Fibroblast of lung (primary cell): Measurements from ENCODE around the gene FAM153A. TPM values are rescaled to one million over a fixed set of nuclear protein-coding genes. Genes with fewer than 3 reads are reported as not detected.
"Not testable (repeated sequence)": the region's sequence is repeated elsewhere in the genome, so short reads cannot be mapped to it uniquely, and the experiment has no call there.

Source experiments
- DNase-seq, 2 donors: peaks; one replicate each; pipeline versions ENCODE4 v3.0.0 to v3.0.0-alpha.2; 2010; ENCODE audit warnings: low read depth in 2 of 2
- H2AFZ ChIP-seq: 2 replicates; pipeline ENCODE4 v1.5.1; 2012; ENCODE audit warnings: low read length, control low read depth, inconsistent platforms
- H3K27ac ChIP-seq: 2 replicates; pipeline ENCODE4 v1.5.1; 2011; ENCODE audit warnings: low read length, control low read depth; ENCODE audit not compliant: insufficient read depth
- H3K27me3 ChIP-seq: 2 replicates; pipeline ENCODE4 v1.5.1; 2011; ENCODE audit warnings: mild to moderate bottlenecking, low read length; ENCODE audit not compliant: control insufficient read depth, insufficient read depth
- H3K36me3 ChIP-seq: 2 replicates; pipeline ENCODE4 v1.5.1; 2011; ENCODE audit warnings: low read length; ENCODE audit not compliant: control insufficient read depth, insufficient read depth
- H3K4me1 ChIP-seq: 2 replicates; pipeline ENCODE4 v1.5.1; 2011; ENCODE audit warnings: low read length; ENCODE audit not compliant: control insufficient read depth, insufficient read depth; ENCODE audit errors: extremely low read depth
- H3K4me2 ChIP-seq: 2 replicates; pipeline ENCODE4 v1.5.1; 2011; ENCODE audit warnings: low read length, control low read depth; ENCODE audit not compliant: insufficient read depth; ENCODE audit errors: extremely low read depth
- H3K4me3 ChIP-seq, 4 experiments: fragments of 200-600 bp in 1 of 4; sonication (generic) in 1 of 4; replicated peaks in 1 of 4; 2 replicates each; pipeline ENCODE4 v1.5.1; 2011 to 2016; ENCODE audit warnings: low read length in 4 of 4, low read depth in 3 of 4, mild to moderate bottlenecking in 3 of 4, control low read depth in 2 of 4, inconsistent platforms in 1 of 4, mixed read lengths in 1 of 4; ENCODE audit not compliant: insufficient read depth in 1 of 4; ENCODE audit errors: control extremely low read depth in 1 of 4
- H3K79me2 ChIP-seq: 2 replicates; pipeline ENCODE4 v1.5.1; 2012; ENCODE audit warnings: mild to moderate bottlenecking, low read length, inconsistent platforms; ENCODE audit not compliant: control insufficient read depth, insufficient read depth
- H3K9ac ChIP-seq: 2 replicates; pipeline ENCODE4 v1.5.1; 2011; ENCODE audit warnings: mild to moderate bottlenecking, low read length, control low read depth; ENCODE audit not compliant: insufficient read depth
- H3K9me3 ChIP-seq: 2 replicates; pipeline ENCODE4 v1.5.1; 2012; ENCODE audit warnings: low read depth, low read length; ENCODE audit not compliant: control insufficient read depth, insufficient read depth
- H4K20me1 ChIP-seq: 2 replicates; pipeline ENCODE4 v1.5.1; 2011; ENCODE audit warnings: low read length; ENCODE audit not compliant: control insufficient read depth, insufficient read depth; ENCODE audit errors: extremely low read depth
- polyA plus RNA-seq, 2 donors: library from polyadenylated mRNA; depleted of rRNA in 1 of 2; stranded (reverse) in 1 of 2; unstranded in 1 of 2; fragments of >200 nt; gene quantifications; 2 replicates each; pipeline ENCODE4 v1.2.1, GENCODE V29; 2011 to 2012; ENCODE audit warnings: missing spikeins in 1 of 2
- total RNA-seq: library from RNA; depleted of rRNA; stranded (reverse); fragments of >200 nt; gene quantifications from 2 replicates; pipeline ENCODE4 v1.2.1, GENCODE V29; 2014

The FAM153A gene
- total and polyA plus RNA-seq, 2 donors (not counting 1 experiment from before 2014, with no cell fraction given), result not detected

DNA sequence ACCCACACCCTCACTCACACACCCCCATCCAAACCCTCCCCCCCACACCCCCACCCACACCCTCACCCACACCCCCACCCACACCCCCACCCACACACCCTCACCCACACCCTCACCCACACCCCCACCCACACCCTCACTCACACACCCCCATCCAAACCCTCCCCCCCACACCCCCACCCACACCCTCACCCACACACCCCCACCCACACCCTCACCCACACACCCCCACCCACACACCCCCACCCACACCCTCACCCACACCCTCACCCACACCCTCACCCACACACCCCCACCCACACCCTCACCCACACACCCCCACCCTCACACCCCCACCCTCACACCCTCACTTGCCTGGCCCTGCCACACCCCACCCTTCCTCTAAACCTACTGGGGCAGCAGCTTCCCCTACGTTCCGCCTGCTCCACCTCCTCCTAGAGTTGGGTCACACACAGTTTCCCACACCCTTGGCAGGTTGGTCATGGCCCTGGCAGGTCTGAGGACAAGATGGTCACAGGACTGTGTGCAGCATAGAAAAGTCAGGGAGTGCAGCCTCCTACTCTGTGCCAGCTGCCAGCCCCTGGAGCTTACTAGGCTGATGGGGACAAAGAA lies 30.2 kb upstream of the FAM153A start:
- not testable (repeated sequence) for H2AFZ ChIP-seq, H3K4me3 ChIP-seq, H4K20me1 ChIP-seq, H3K4me1 ChIP-seq, H3K27me3 ChIP-seq, H3K36me3 ChIP-seq, H3K9ac ChIP-seq, H3K79me2 ChIP-seq, H3K4me2 ChIP-seq, H3K27ac ChIP-seq, DNase-seq, H3K9me3 ChIP-seq

DNA sequence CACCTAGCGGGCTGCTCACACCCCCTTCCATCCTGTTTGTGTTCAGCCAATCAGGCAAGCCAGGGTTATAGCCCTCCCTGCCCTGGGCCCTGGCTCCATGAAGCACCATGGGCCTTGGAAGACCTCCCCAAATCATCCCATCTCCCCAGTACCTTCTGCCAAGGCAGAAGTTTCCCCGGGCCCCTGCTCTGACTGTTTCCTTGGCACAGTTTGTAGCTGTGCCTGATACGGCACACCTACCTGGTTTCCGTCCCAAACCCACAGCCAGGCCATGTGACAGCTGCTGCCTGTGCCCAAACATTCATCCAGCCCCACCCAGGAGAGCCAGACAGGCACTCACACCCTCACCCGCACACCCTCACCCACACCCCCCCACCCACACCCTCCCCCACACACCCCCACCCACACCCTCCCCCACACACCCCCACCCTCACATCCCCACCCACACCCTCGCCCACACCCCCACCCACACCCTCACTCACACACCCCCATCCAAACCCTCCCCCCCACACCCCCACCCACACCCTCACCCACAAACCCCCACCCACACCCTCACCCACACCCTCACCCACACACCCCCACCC lies 29.6 kb upstream of the FAM153A start:
- H3K9ac ChIP-seq, H3K27ac ChIP-seq, H3K9me3 ChIP-seq, H3K4me2 ChIP-seq, H2AFZ ChIP-seq, H3K27me3 ChIP-seq, H3K79me2 ChIP-seq, DNase-seq, H3K36me3 ChIP-seq, H4K20me1 ChIP-seq, H3K4me3 ChIP-seq, H3K4me1 ChIP-seq: not testable (repeated sequence)

DNA sequence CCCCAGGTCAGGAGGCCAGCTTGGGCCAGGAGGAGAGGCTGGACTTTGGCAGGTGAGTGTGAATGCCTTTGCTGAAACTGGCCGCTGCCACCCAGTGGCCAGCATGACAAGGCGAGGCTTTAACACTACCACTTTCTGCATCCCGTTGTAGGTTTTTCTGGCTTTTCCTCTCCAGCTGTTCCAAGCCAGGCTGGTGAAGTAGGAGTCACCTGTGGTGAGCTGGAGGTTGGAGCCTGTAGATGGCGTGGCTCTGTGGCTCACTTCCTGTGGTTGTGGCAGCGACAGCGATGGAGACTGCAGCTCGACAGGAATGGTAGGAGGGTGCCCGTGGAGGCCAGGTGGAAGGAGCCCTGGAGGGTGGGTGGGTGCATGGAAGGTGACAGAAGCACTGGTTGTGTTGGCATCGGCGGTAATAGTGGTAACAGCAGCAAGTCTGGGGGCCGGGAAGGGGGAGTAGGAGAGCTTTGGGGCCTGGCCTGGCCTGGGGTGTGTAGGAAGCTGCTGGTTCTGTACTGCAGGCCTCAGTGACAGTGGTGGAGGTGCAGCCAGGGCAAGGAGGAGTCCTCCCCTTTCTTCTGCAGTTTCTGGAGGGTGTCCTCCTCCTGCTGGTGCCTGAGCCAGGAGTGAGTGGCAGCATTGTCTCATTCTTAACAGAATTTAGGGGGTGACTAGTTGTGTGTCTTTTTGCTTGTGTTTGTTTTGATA lies 26.7 kb upstream of the FAM153A start:
- not testable (repeated sequence) for H3K4me3 ChIP-seq, H3K36me3 ChIP-seq, DNase-seq, H3K9ac ChIP-seq, H3K27me3 ChIP-seq, H3K27ac ChIP-seq, H2AFZ ChIP-seq, H3K4me1 ChIP-seq, H3K9me3 ChIP-seq, H3K4me2 ChIP-seq, H3K79me2 ChIP-seq, H4K20me1 ChIP-seq

- H2AFZ ChIP-seq, H3K9ac ChIP-seq, H3K9me3 ChIP-seq, H4K20me1 ChIP-seq, H3K4me1 ChIP-seq, H3K4me2 ChIP-seq, H3K4me3 ChIP-seq, H3K36me3 ChIP-seq, DNase-seq, H3K27ac ChIP-seq, H3K79me2 ChIP-seq, H3K27me3 ChIP-seq: not testable (repeated sequence)
Observed at GRCh38 chr5:177808420-177808819, 25.7 kb upstream of the FAM153A start.

GRCh38 chr5:177807265-177807664 lies 24.6 kb upstream of the FAM153A start:
- not testable (repeated sequence) for H4K20me1 ChIP-seq, H3K4me3 ChIP-seq, H3K27me3 ChIP-seq, H3K79me2 ChIP-seq, H3K27ac ChIP-seq, H3K4me2 ChIP-seq, H3K9ac ChIP-seq, H3K36me3 ChIP-seq, H3K9me3 ChIP-seq, H3K4me1 ChIP-seq, H2AFZ ChIP-seq, DNase-seq

DNA sequence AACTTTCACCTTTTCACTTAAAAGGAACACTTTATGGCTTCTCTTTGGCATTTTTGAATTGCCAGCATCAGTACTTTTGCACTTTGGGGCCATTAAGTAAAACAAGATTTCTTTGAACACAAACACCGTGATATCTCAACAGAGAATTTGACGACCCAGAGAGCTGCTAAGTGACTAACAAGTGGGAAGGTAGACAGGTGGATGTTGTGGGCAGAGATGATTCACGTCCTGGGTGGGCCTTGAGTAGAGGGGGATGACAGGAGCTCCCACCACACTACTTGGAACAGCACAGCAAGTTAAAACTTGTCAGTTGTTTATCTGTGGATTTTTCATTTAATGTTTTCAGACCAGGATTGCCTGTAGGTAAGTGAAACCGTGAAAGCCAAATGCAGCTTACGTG lies 18.7 kb upstream of the FAM153A start:
- not testable (repeated sequence) for H3K27me3 ChIP-seq, H3K36me3 ChIP-seq, H3K4me2 ChIP-seq, H4K20me1 ChIP-seq, H3K4me3 ChIP-seq, H3K27ac ChIP-seq, H2AFZ ChIP-seq, H3K79me2 ChIP-seq, H3K4me1 ChIP-seq, H3K9me3 ChIP-seq, H3K9ac ChIP-seq, DNase-seq
